ENCODE results near the gene DBNDD2.

Gene DBNDD2

GRCh38 chr20:45378191-45378590 is 29.9 kb upstream of the DBNDD2 start, which contains the start of gene TP53TG5:
Gene TP53TG5, minus strand, starts transcription at chr20:45378325. Its CDS starts 89 bp downstream, at chr20:45378236.
- no peak for DNase-seq (ENCODE audit: low read depth, low spot score)

DNA sequence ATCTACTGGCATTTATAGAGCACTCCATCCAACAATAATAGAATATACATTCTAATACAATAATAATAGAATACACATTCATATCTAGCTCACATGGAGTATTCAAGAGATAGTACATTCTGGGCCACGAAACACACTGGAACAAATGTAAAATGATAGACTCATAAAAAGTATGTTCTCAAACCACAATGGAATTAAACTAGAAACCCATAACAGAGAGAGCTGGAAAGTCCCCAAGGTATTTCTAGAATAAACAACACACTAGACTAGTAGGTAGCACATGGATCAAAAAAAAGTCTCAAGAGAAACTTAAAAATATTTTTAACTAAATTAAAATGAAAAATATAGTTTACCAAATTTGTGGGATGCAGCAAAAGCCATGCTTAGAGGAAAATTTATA is 20.8 kb upstream of the DBNDD2 start:
- DNase-seq (ENCODE audit: low read depth, low spot score) = no peak

GRCh38 chr20:45390931-45391330 is 17.2 kb upstream of the DBNDD2 start:
- DNase-seq (ENCODE audit: low read depth, low spot score) = no peak

GRCh38 chr20:45391559-45391958 is 16.5 kb upstream of the DBNDD2 start:
- no peak for DNase-seq (ENCODE audit: low read depth, low spot score)

- DNase-seq (ENCODE audit: low read depth, low spot score) = no peak
Observed at GRCh38 chr20:45392733-45393132, 15.4 kb upstream of the DBNDD2 start.

GRCh38 chr20:45394221-45395113 is 13.6 kb upstream of the DBNDD2 start:
- no peak for DNase-seq (ENCODE audit: low read depth, low spot score)

GRCh38 chr20:45395114-45395415 is 13.0 kb upstream of the DBNDD2 start:
- DNase-seq (ENCODE audit: low read depth, low spot score) = no peak

DNA sequence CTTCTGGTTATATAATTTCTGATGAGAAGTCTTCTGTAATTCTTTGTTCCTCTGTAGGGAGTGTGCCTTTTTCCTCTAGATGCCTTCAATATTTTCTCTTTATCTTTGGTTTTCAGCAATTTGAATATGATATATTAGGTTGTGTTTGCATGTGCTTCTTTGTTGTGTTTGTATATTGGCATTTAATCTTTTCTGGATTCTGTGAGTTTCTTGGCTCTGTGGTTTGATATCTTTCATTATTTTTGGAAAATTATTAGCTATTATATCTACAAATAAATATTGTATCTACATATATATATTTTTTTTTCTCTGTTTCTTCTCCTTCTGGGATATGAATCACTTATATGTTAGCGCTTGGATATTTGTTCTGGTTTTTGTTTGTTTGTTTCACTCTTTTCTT is 9.1 kb upstream of the DBNDD2 start:
- DNase-seq (ENCODE audit: low read depth, low spot score) = no peak

DNA sequence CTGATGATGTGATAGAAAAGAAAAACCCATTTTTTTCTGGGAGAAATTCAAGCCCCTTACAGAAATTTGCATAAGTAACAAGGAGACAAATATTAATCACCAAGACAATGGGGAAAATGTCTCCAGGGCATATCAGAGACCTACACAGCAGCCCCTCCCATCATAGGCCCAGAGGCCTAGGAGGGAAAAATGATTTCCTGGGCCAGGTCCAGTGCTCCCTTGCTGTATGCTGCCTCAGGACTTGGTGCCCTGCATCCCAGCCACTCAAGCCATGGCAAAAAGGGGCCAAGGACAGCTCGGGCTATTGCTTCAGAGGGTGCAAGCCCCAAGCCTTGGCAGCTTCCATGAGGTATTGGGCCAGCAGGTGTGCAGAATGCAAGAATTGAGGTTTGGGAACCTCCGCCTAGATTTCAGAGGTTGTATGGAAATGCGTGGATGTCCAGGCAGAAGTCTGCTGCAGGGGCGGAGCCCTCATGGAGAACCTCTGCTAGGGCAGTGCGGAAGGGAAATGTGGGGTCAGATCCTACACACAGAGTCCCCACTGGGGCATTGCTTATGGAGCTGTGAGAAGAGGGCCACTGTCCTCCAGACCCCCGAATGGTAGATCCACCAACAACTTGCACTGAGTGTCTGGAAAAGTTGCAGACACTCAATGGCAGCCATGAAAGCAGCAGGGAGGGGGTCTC is 7.6 kb upstream of the DBNDD2 start:
- no peak for DNase-seq (ENCODE audit: low read depth, low spot score)

- DNase-seq (ENCODE audit: low read depth, low spot score) = no peak
Observed at GRCh38 chr20:45402946-45403345, 5.1 kb upstream of the DBNDD2 start.

- no peak for DNase-seq (ENCODE audit: low read depth, low spot score)
Observed at GRCh38 chr20:45404438-45404837, 3.7 kb upstream of the DBNDD2 start.

- DNase-seq (ENCODE audit: low read depth, low spot score) = no peak
Observed at GRCh38 chr20:45405571-45406259, 2.4 kb upstream of the DBNDD2 start.

GRCh38 chr20:45406260-45407066 is 1.6 kb upstream of the DBNDD2 start:
- no peak for DNase-seq (ENCODE audit: low read depth, low spot score)

DNA sequence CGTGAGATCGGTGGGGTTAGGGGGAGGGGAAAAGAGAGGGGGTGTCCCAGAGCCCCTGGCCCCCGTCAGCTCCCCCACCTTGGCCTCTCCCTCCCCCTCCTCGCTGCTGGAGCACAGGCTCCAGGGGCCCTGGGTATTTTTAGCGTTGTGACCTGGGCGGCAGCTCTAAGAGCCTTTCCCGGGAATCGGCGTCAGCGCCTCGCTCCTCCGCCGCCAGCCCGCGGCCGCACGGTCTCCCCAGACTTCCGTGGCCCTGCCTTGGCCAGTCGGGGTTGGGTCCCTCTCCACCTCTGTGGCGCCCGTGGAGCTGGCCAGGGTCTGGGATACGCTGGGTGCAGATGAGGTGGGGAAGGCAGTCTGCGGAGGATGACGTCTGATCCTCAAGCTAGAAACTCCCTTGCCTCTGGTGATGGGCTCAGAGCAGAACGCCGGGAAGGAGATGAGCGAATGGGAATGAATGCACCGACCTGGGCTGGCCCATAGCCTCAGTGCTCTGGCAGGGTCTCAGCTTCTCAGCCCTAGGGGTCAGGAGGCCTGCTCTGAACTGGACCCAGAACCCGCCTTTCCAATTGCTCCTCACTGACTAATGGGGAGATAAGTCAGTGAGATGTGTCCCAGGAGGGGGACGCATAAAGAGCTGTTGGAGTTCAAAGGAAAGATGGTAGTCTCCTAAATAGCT is 883 bp upstream of the DBNDD2 start:
- DNase-seq (ENCODE audit: low read depth, low spot score) = no peak

DNA sequence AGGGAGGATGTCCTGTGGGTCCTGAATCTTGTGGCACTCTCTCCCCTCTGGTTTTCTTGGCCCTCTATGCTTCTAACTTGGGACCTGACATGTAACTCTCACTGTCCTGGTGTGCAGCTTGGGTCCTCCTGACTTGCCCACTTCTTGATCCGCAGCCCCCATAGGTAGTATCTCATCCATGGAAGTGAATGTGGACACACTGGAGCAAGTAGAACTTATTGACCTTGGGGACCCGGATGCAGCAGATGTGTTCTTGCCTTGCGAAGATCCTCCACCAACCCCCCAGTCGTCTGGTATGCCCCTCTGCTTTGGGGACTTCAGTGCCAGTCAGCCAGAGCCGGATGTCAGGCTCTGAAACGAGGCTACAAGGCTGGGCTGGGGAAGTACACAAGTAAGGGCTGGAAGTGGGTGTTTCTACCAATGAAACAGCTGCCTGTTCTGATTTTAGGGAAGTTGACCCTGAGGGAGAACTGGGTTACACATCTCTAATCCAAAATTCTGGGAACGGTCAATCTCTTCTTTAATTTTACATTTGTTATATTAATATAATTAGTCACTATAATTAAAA is 641 bp downstream of the DBNDD2 start:
- no peak for DNase-seq (ENCODE audit: low read depth, low spot score)

- DNase-seq (ENCODE audit: low read depth, low spot score) = no peak
Observed at GRCh38 chr20:45409521-45410272, 1.6 kb downstream of the DBNDD2 start.

DNA sequence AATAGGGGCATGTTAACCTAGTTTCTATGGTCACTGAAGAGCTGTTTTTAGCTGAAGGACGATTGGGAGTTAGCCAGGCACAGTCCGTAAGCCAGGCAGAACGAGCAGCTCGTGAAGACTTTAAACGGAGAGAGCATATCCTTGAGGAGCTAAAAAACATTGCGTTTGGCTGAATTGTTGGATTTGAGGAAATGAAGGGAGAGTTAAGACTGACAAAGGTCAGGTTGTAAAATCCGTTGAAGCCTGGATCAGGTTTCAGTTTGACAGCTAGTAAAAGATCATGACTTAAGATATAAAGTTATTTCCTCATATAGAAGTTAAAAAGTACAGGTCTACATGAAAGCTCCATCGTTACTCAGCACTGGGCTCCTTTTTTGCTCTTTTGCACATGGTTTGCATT is 2.8 kb downstream of the DBNDD2 start:
- DNase-seq (ENCODE audit: low read depth, low spot score) = no peak

GRCh38 chr20:45412653-45413052 is 4.6 kb downstream of the DBNDD2 start:
- no peak for DNase-seq (ENCODE audit: low read depth, low spot score)

GRCh38 chr20:45413479-45413878 is 5.4 kb downstream of the DBNDD2 start:
- no peak for DNase-seq (ENCODE audit: low read depth, low spot score)

All from smooth muscle cell of the brain vasculature (primary cell).